K562 (cell line): Measurements from ENCODE around the gene JUNB. TPM values are rescaled to one million over a fixed set of nuclear protein-coding genes. Genes with fewer than 3 reads are reported as not detected.

Experiments used
- ATAC-seq: fragments of 200-7000 bp; cut with Tn5 transposase; 3 replicates; pipeline ENCODE4 v1.9.1; 2020; ENCODE audit warnings: moderate library complexity
- BruUV-seq: library from RNA; stranded (reverse); fragments of 400-500 nt; replicated peaks from 2 replicates; lab custom pipeline; 2021; lab: Mats Ljungman, UMichigan
- CTCF ChIA-PET: fragments of 300-600 bp; formaldehyde crosslinking; extraction: SDS; loops from one replicate; lab custom pipeline; 2021; ENCODE audit warnings: low intra/inter-chr PET ratio; lab: Yijun Ruan, JAX
- POLR2A ChIA-PET: fragments of 300-600, 350-650 bp; sonication (Branson Sonifier 250); formaldehyde crosslinking; extraction: SDS; loops from one replicate; lab custom pipeline; 2021; ENCODE audit warnings: antibody characterized with exemption, inconsistent platforms; lab: Yijun Ruan, JAX
- DNase-seq, 4 experiments: peaks; one replicate each; pipeline versions ENCODE4 v3.0.0 to v3.0.0-alpha.2; 2011 to 2018; ENCODE audit warnings: low spot score in 3 of 4, mixed read lengths in 3 of 4; ENCODE audit errors: extremely low read depth in 1 of 4
- FAIRE-seq: peaks from 2 replicates; lab custom pipeline; 2011; peaks lifted over from hg19 to GRCh38; lab: Jason Lieb, UNC
- H2AFZ ChIP-seq: 2 replicates; pipeline ENCODE4 v1.6.0; 2011; ENCODE audit warnings: low read depth, low read length, control low read depth, inconsistent platforms
- H3K27ac ChIP-seq: fragments of 200-600 bp; 3 replicates; pipeline ENCODE4 v1.8.0; 2011; ENCODE audit warnings: low read depth, mild to moderate bottlenecking, control low read depth, inconsistent platforms, low read length, moderate library complexity, mixed read lengths; ENCODE audit errors: extremely low read depth
- H3K27me3 ChIP-seq, 2 experiments: fragments of 300-600 bp in 1 of 2; 2 replicates in 1 of 2; 3 replicates in 1 of 2; pipeline versions ENCODE4 v1.6.0 to v1.8.0; 2011; ENCODE audit warnings: inconsistent platforms in 2 of 2, low read length in 2 of 2, mild to moderate bottlenecking in 1 of 2, mixed read lengths in 1 of 2, moderate library complexity in 1 of 2; ENCODE audit not compliant: control insufficient read depth in 2 of 2, insufficient read depth in 2 of 2
- H3K36me3 ChIP-seq: fragments of 300-600 bp; 3 replicates; pipeline ENCODE4 v1.8.0; 2011; ENCODE audit warnings: mild to moderate bottlenecking, low read length, inconsistent platforms; ENCODE audit not compliant: control insufficient read depth, insufficient read depth
- H3K4me1 ChIP-seq, 2 experiments: fragments of 200-600 bp in 1 of 2; replicated peaks in 1 of 2; 2 replicates in 1 of 2; 3 replicates in 1 of 2; pipeline versions ENCODE4 v1.5.1 to v1.8.0; 2011; ENCODE audit warnings: inconsistent platforms in 2 of 2, low read length in 2 of 2, mild to moderate bottlenecking in 1 of 2, mixed read lengths in 1 of 2, moderate library complexity in 1 of 2; ENCODE audit not compliant: control insufficient read depth in 2 of 2, insufficient read depth in 2 of 2
- H3K4me2 ChIP-seq: 2 replicates; pipeline ENCODE4 v1.6.1; 2011; ENCODE audit warnings: low read length, control low read depth, inconsistent platforms, mixed read lengths; ENCODE audit not compliant: insufficient read depth
- H3K4me3 ChIP-seq: fragments of 200-600 bp; sonication (generic), shearing (Covaris generic); 2 replicates; pipeline ENCODE4 v1.5.1; 2016; ENCODE audit warnings: control low read depth, inconsistent platforms
- H3K79me2 ChIP-seq: fragments of 200-600 bp; 3 replicates; pipeline ENCODE4 v1.8.0; 2011; ENCODE audit warnings: low read length, inconsistent platforms; ENCODE audit not compliant: control insufficient read depth, insufficient read depth
- H3K9ac ChIP-seq, 2 experiments: 2 replicates each; pipeline versions ENCODE4 v1.6.0 to v1.6.1; 2011; ENCODE audit warnings: low read depth in 2 of 2, low read length in 2 of 2, control low read depth in 1 of 2, inconsistent platforms in 1 of 2, mild to moderate bottlenecking in 1 of 2, mixed read lengths in 1 of 2; ENCODE audit not compliant: insufficient read depth in 1 of 2
- H3K9me1 ChIP-seq: one replicate; pipeline ENCODE4 v1.6.0; 2011; ENCODE audit warnings: inconsistent platforms, mild to moderate bottlenecking, low read length, moderate library complexity; ENCODE audit not compliant: control insufficient read depth, insufficient read depth
- H3K9me3 ChIP-seq: replicated peaks from 2 replicates; pipeline ENCODE4 v1.5.1; 2011; ENCODE audit warnings: low read depth, low read length, inconsistent platforms; ENCODE audit not compliant: control insufficient read depth, insufficient read depth
- H4K20me1 ChIP-seq: replicated peaks from 2 replicates; pipeline ENCODE4 v1.6.1; 2011; ENCODE audit warnings: low read length, inconsistent platforms, mixed read lengths; ENCODE audit not compliant: control insufficient read depth, insufficient read depth
- ARID1B ChIP-seq: fragments of 450-650 bp; IDR thresholded peaks from 2 replicates; pipeline ENCODE4 v1.6.1; 2016; ENCODE audit warnings: antibody characterized with exemption, mild to moderate bottlenecking, inconsistent platforms
- BRCA1 ChIP-seq, 2 experiments: fragments of 450-650 bp in 1 of 2; sonication (generic) in 1 of 2; formaldehyde crosslinking in 1 of 2; IDR thresholded peaks; 2 replicates each; pipeline versions ENCODE4 v1.5.0 to v1.6.1; 2017 to 2020; ENCODE audit warnings: mild to moderate bottlenecking in 1 of 2, missing genetic modification reagents in 1 of 2
- CBFA2T2 ChIP-seq: fragments of 450-650 bp; conservative IDR thresholded peaks from 2 replicates; pipeline ENCODE4 v1.6.1; 2017; ENCODE audit warnings: mild to moderate bottlenecking
- CBFA2T3 ChIP-seq: fragments of 450-650 bp; IDR thresholded peaks from 2 replicates; pipeline ENCODE4 v1.6.1; 2017
- CREM ChIP-seq: IDR thresholded peaks from 2 replicates; pipeline ENCODE4 v1.6.1; 2014; ENCODE audit warnings: antibody characterized with exemption, low read depth
- DPF2 ChIP-seq: fragments of 450-650 bp; IDR thresholded peaks from 2 replicates; pipeline ENCODE4 v1.6.1; 2016
- ETV5 ChIP-seq: sonication (generic); formaldehyde crosslinking; IDR thresholded peaks from 2 replicates; pipeline ENCODE4 v1.4.0; 2020; ENCODE audit warnings: low read depth, mild to moderate bottlenecking, missing genetic modification reagents
- KDM1A ChIP-seq, 2 experiments: fragments of 450-650 bp; IDR thresholded peaks; 2 replicates each; pipeline ENCODE4 v1.6.1; 2016; ENCODE audit warnings: mild to moderate bottlenecking in 2 of 2
- MNT ChIP-seq, 2 experiments: fragments of 450-650 bp; conservative IDR thresholded peaks; 2 replicates each; pipeline ENCODE4 v1.6.1; 2017; ENCODE audit warnings: mild to moderate bottlenecking in 2 of 2, moderate library complexity in 2 of 2
- SETDB1 ChIP-seq: IDR thresholded peaks from one replicate; pipeline ENCODE4 v1.6.1; 2012; ENCODE audit warnings: low read length, control low read depth, inconsistent platforms
- SMARCA4 ChIP-seq: fragments of 450-650 bp; IDR thresholded peaks from 2 replicates; pipeline ENCODE4 v1.6.1; 2016
- TAL1 ChIP-seq: fragments of 450-650 bp; IDR thresholded peaks from 2 replicates; pipeline ENCODE4 v1.6.1; 2016; ENCODE audit warnings: mild to moderate bottlenecking
- TCF7L2 ChIP-seq: fragments of 150-350 bp; IDR thresholded peaks from 2 replicates; pipeline ENCODE4 v1.6.1; 2016; ENCODE audit warnings: low read depth, mild to moderate bottlenecking, low read length, moderate library complexity
- ZNF12 ChIP-seq: sonication (generic); formaldehyde crosslinking; IDR thresholded peaks from 2 replicates; pipeline ENCODE4 v1.4.0; 2020; ENCODE audit warnings: mild to moderate bottlenecking, missing genetic modification reagents
- ZNF124 ChIP-seq: sonication (generic); formaldehyde crosslinking; IDR thresholded peaks from 2 replicates; pipeline ENCODE4 v1.8.1; 2022; ENCODE audit warnings: missing genetic modification reagents
- ZNF384 ChIP-seq: IDR thresholded peaks from 2 replicates; pipeline ENCODE4 v1.6.1; 2012; ENCODE audit warnings: low read depth, low read length, improper control_type of control experiment
- WGBS: fragments of 100-300 bp; shearing (Covaris generic); methylation state at CpG from one replicate; pipeline ENCODE4 v1.1.6; 2016; ENCODE audit warnings: low coverage, mixed read lengths; ENCODE audit not compliant: insufficient coverage; ENCODE audit errors: missing lambda C conversion rate; 5-methylcytosine and 5-hydroxymethylcytosine counted together
- in situ Hi-C: fragments of 300-500 bp; cut with MboI; formaldehyde crosslinking; loops from 4 replicates; pipeline ENCODE4 v1.15.0; 2018; ENCODE audit warnings: inconsistent platforms, mixed read lengths
- intact Hi-C: fragments of 100-400 bp; cut with micrococcal nuclease; formaldehyde crosslinking; loops from 2 replicates; pipeline ENCODE4 v1.14.2; 2022
- polyA plus RNA-seq, 8 experiments: library from polyadenylated mRNA; depleted of rRNA in 4 of 8; stranded (reverse) in 5 of 8; unstranded in 3 of 8; fragments of >200 nt; fragmentation: Nextera tagmentation in 2 of 8; fragmentation: Illumina TruSeq in 1 of 8; extraction: Ambion mirVana in 2 of 8; extraction: Trizol in 1 of 8; gene quantifications; 2 replicates each; pipeline versions ENCODE4 v1.2.1 to v1.2.3, GENCODE V29; 2011 to 2014; ENCODE audit warnings: inconsistent platforms in 1 of 8, missing spikeins in 1 of 8
- total RNA-seq, 7 experiments: library from RNA; depleted of rRNA in 6 of 7; stranded (reverse); fragments of >200 nt in 6 of 7; fragmentation: Illumina TruSeq in 2 of 7; extraction: Trizol in 2 of 7; gene quantifications; 2 replicates each; pipeline versions ENCODE4 v1.2.1 to v1.2.3, GENCODE V29; 2011 to 2021; ENCODE audit warnings: low replicate concordance in 1 of 7

Gene JUNB
- total and polyA plus RNA-seq, 9 of the 15 experiments (the other 6 are each of a cell fraction or from before 2014, with no cell fraction given) = 0.23 to 88.1 (median 13.1) TPM

- in situ Hi-C loops (no loop called here), intact Hi-C loops (no loop called here)
- FAIRE-seq (no peak), ATAC-seq (peak; percentile 64), DNase-seq (no peak)
- H4K20me1 ChIP-seq = no peaks in the 10 kb centered on the region
- ChIA-PET POLR2A (interaction anchor here (0.9 to 2.8 kb wide), 3 partner anchors 9 to 19 kb away, joined by 3 to 9 read pairs (median 4); partner anchors contain the start of gene RNASEH2A), CTCF (no interaction called here)
- H3K4me2 ChIP-seq = no peak overlapping the region
- H3K27ac ChIP-seq = no peak overlapping the region
- TF ChIP-seq KDM1A (IDR thresholded peaks at IDR 0.05) (0 out of 4 replicates have a peak, but pooled peaks of 1 of the 2 experiments have one; percentile 12), TAL1 (peak; percentile 29; the same call in 1 of the 2 replicates), CREM (no peak), DPF2 (0 out of 2 replicates have a peak, but pooled peaks have one; percentile 40), ZNF384 (peak; percentile 80), SMARCA4 (no peak), CBFA2T2 (peak; percentile 45; the same call in 1 of the 2 replicates), MNT (conservative IDR thresholded peaks at IDR 0.05) (no peak), SETDB1 (no peak), ZNF124 (CRISPR knock-in tag) (no peak), ETV5 (CRISPR knock-in tag) (no peak), TCF7L2 (no peak), ZNF12 (CRISPR knock-in tag) (no peak), BRCA1 (IDR thresholded peaks at IDR 0.05) (no peak), BRCA1 (CRISPR knock-in tag; IDR thresholded peaks at IDR 0.05) (no peak), ARID1B (peak; percentile 44), CBFA2T3 (peak; percentile 75)
- peaks cover 33% of the 10 kb centered on the region; the same call in 2 of the 3 replicates for H3K36me3 ChIP-seq
- H3K27me3 ChIP-seq = no peaks in the 10 kb centered on the region
- H3K9me1 ChIP-seq = no peaks in the 10 kb centered on the region
- peaks cover 2 to 11% of the 10 kb centered on the region in 2 experiments; a peak in 1 of 5 replicates for H3K4me1 ChIP-seq
- H3K9me3 ChIP-seq = no peaks in the 10 kb centered on the region
- WGBS = 28% methylated on average over 6 of the region's 7 CpGs
- no peak overlapping the region for H3K4me3 ChIP-seq
- BruUV-seq = no TSS peak
- peak overlapping the region in 1 of 2 experiments; percentile 31; a peak in 1 of 4 replicates for H3K9ac ChIP-seq
- H2AFZ ChIP-seq = no peak overlapping the region
- no peaks in the 10 kb centered on the region for H3K79me2 ChIP-seq
These were observed 23.8 kb downstream of the JUNB start for GRCh38 chr19:12815088-12815487.
